Medulla oblongata (tissue), 1 donor: ENCODE measurements around the gene ZBTB12.

ENCODE experiments used
- DNase-seq: peaks from one replicate; pipeline ENCODE4 v3.0.0-alpha.2; 2015; ENCODE audit errors: extremely low spot score

Gene ZBTB12

GRCh38 chr6:31897612-31898382 lies 4.1 kb downstream of the ZBTB12 start, which contains the start of gene EHMT2:
TSS of gene EHMT2 (minus strand) at chr6:31897698. CDS start at chr6:31897677, 21 bp downstream.
- DNase-seq = peak; percentile 93

- no peak for DNase-seq
Observed at GRCh38 chr6:31896856-31897611, 4.9 kb downstream of the ZBTB12 start.

- no peak for DNase-seq
Observed at GRCh38 chr6:31896493-31896855, 5.4 kb downstream of the ZBTB12 start.

GRCh38 chr6:31892821-31893220 lies 9.1 kb downstream of the ZBTB12 start:
- no peak for DNase-seq

- DNase-seq = no peak
Observed at GRCh38 chr6:31889331-31889972, 12.4 kb downstream of the ZBTB12 start.

GRCh38 chr6:31888276-31889258 lies 13.3 kb downstream of the ZBTB12 start:
- no peak for DNase-seq

- DNase-seq = no peak
Observed at GRCh38 chr6:31887173-31888007, 14.5 kb downstream of the ZBTB12 start.

- no peak for DNase-seq
Observed at GRCh38 chr6:31886541-31886991, 15.3 kb downstream of the ZBTB12 start.

- DNase-seq = no peak
Observed at GRCh38 chr6:31884528-31885035, 17.3 kb downstream of the ZBTB12 start.

- DNase-seq = no peak
Observed at GRCh38 chr6:31883676-31884075, 18.2 kb downstream of the ZBTB12 start.

GRCh38 chr6:31882344-31882743 lies 19.5 kb downstream of the ZBTB12 start:
- no peak for DNase-seq

- no peak for DNase-seq
Observed at GRCh38 chr6:31881136-31881859, 20.6 kb downstream of the ZBTB12 start.

GRCh38 chr6:31880616-31881015 lies 21.3 kb downstream of the ZBTB12 start:
- no peak for DNase-seq

GRCh38 chr6:31879901-31880300 lies 22.0 kb downstream of the ZBTB12 start:
- no peak for DNase-seq

- DNase-seq = no peak
Observed at GRCh38 chr6:31879143-31879542, 22.7 kb downstream of the ZBTB12 start.

- DNase-seq = no peak
Observed at GRCh38 chr6:31878726-31879125, 23.2 kb downstream of the ZBTB12 start, which contains the start of gene SLC44A4. TSS of gene SLC44A4 (minus strand) at chr6:31878997. CDS start at chr6:31878980, 17 bp downstream.

- no peak for DNase-seq
Observed at GRCh38 chr6:31878222-31878621, 23.7 kb downstream of the ZBTB12 start.

GRCh38 chr6:31877651-31878161 lies 24.2 kb downstream of the ZBTB12 start:
- DNase-seq = no peak

GRCh38 chr6:31877125-31877650 lies 24.7 kb downstream of the ZBTB12 start:
- no peak for DNase-seq
